Spleen (tissue), 11 donors: Measurements from ENCODE around the gene ELOB. TPM values are rescaled to one million over a fixed set of nuclear protein-coding genes. Genes with fewer than 3 reads are reported as not detected.

ENCODE experiments used
- DNase-seq: peaks from one replicate; pipeline ENCODE4 v3.0.0-alpha.2; 2020
- H3K27ac ChIP-seq, 8 donors: fragments of 200-600 bp; sonication (generic) in 7 of 8; 1 replicate in 4 of 8; 2 replicates in 4 of 8; pipeline versions ENCODE4 v1.5.0 to v1.8.0; 2016 to 2021; ENCODE audit warnings: inconsistent platforms in 4 of 8, mild to moderate bottlenecking in 4 of 8, moderate library complexity in 1 of 8
- H3K27me3 ChIP-seq, 7 donors: fragments of 200-600 bp; sonication (generic) in 6 of 7; replicated peaks in 1 of 7; 1 replicate in 4 of 7; 2 replicates in 3 of 7; pipeline versions ENCODE4 v1.5.0 to v1.8.0; 2016 to 2021; ENCODE audit warnings: inconsistent platforms in 3 of 7, mild to moderate bottlenecking in 1 of 7
- H3K36me3 ChIP-seq, 6 donors: fragments of 200-600 bp; sonication (generic) in 5 of 6; 1 replicate in 4 of 6; 2 replicates in 2 of 6; pipeline versions ENCODE4 v1.5.0 to v1.8.0; 2016 to 2021; ENCODE audit warnings: inconsistent platforms in 2 of 6
- H3K4me1 ChIP-seq, 6 donors: fragments of 200-600 bp; sonication (generic) in 5 of 6; 1 replicate in 3 of 6; 2 replicates in 3 of 6; pipeline versions ENCODE4 v1.5.0 to v1.8.0; 2016 to 2021; ENCODE audit warnings: inconsistent platforms in 3 of 6
- H3K4me3 ChIP-seq, 8 donors: fragments of 200-600 bp; sonication (generic) in 7 of 8; 1 replicate in 4 of 8; 2 replicates in 4 of 8; pipeline versions ENCODE4 v1.5.0 to v1.8.0; 2016 to 2021; ENCODE audit warnings: inconsistent platforms in 4 of 8, mild to moderate bottlenecking in 4 of 8, moderate library complexity in 2 of 8
- H3K9me3 ChIP-seq, 8 donors: fragments of 200-600 bp; sonication (generic) in 7 of 8; 1 replicate in 4 of 8; 2 replicates in 4 of 8; pipeline versions ENCODE4 v1.5.0 to v1.8.0; 2016 to 2021; ENCODE audit warnings: inconsistent platforms in 4 of 8
- POLR2A ChIP-seq, 3 donors: fragments of 450-650 bp; IDR thresholded peaks; one replicate each; pipeline ENCODE4 v1.5.1; 2017; ENCODE audit warnings: antibody characterized with exemption in 3 of 3, mild to moderate bottlenecking in 1 of 3
- POLR2AphosphoS5 ChIP-seq, 3 donors: sonication (generic); formaldehyde crosslinking; IDR thresholded peaks; one replicate each; pipeline ENCODE4 v1.5.1; 2017; ENCODE audit warnings: antibody characterized with exemption in 3 of 3
- WGBS, 5 donors: extraction: QIAGEN DNeasy Blood & Tissue Kit in 3 of 5; methylation state at CpG; one replicate each; pipeline versions ENCODE4 v1.1.5 to v1.1.7; 2013 to 2018; 5-methylcytosine and 5-hydroxymethylcytosine counted together
- intact Hi-C: fragments of 100-400 bp; cut with DNase I; formaldehyde crosslinking; loops from one replicate; pipeline ENCODE4 v1.15.0; 2023; ENCODE audit warnings: low total_unique reads
- polyA plus RNA-seq, 3 donors: library from polyadenylated mRNA; stranded (reverse); fragments of 200-250 nt; gene quantifications; one replicate each; pipeline ENCODE4 v1.2.1, GENCODE V29; 2013
- total RNA-seq, 7 donors: library from RNA; depleted of rRNA in 3 of 7; stranded (reverse); fragments of >200 nt in 3 of 7; fragmentation: NEBNext Ultra II Directional in 4 of 7; extraction: Animal tissue kit (Norgen Biotek cat#: 25700) in 4 of 7; gene quantifications; one replicate each; pipeline versions ENCODE4 v1.1.0 to v1.2.1, GENCODE V29; 2016 to 2021
- TF ChIP-seq, protein P1 (sequence below), 11 experiments: fragments of 200-600 bp in 7 of 11; fragments of 450-650 bp in 4 of 11; sonication (generic) in 4 of 11; IDR thresholded peaks in 8 of 11; conservative IDR thresholded peaks in 3 of 11; 1 replicate in 7 of 11; 2 replicates in 4 of 11; pipeline versions ENCODE4 v1.4.0 to v1.8.0; 2016 to 2021; ENCODE audit warnings: antibody characterized with exemption in 11 of 11, inconsistent platforms in 4 of 11, mild to moderate bottlenecking in 1 of 11
- donor health status: healthy with polysubstance abuse.
- donor health status: DM: no; HTN: no; CAD: no; lungs with moderate emphysema.
- donor health status: DM: no; HTN: no; CAD: no.
- donor health status: Bipolar disorder and iron deficiency.
- donor health status: healthy.
- donor health status: DM: no; HTN: no; CAD: no.
- donor health status: DM: yes; HTN: yes; CAD: no.

The ELOB gene
- total and polyA plus RNA-seq, 10 donors = 128 to 467 (median 219) TPM

GRCh38 chr16:2762711-2763110 is 14.4 kb downstream of the ELOB start:
- TF ChIP-seq, protein P1, sequence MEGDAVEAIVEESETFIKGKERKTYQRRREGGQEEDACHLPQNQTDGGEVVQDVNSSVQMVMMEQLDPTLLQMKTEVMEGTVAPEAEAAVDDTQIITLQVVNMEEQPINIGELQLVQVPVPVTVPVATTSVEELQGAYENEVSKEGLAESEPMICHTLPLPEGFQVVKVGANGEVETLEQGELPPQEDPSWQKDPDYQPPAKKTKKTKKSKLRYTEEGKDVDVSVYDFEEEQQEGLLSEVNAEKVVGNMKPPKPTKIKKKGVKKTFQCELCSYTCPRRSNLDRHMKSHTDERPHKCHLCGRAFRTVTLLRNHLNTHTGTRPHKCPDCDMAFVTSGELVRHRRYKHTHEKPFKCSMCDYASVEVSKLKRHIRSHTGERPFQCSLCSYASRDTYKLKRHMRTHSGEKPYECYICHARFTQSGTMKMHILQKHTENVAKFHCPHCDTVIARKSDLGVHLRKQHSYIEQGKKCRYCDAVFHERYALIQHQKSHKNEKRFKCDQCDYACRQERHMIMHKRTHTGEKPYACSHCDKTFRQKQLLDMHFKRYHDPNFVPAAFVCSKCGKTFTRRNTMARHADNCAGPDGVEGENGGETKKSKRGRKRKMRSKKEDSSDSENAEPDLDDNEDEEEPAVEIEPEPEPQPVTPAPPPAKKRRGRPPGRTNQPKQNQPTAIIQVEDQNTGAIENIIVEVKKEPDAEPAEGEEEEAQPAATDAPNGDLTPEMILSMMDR (IDR thresholded peaks at IDR 0.05 in 8 of 11, conservative IDR thresholded peaks at IDR 0.05 in 3 of 11) = no peak
- TF ChIP-seq POLR2AphosphoS5 (IDR thresholded peaks at IDR 0.05) (no peak), POLR2A (IDR thresholded peaks at IDR 0.05) (no peak)
- peak; percentile 43 for DNase-seq
- no peaks in the 10 kb centered on the region for H3K27me3 ChIP-seq
- no peaks in the 10 kb centered on the region for H3K9me3 ChIP-seq
- peaks cover 12 to 100% (median 100%) of the 10 kb centered on the region in 6 donors for H3K36me3 ChIP-seq
- H3K4me1 ChIP-seq = peaks cover 0 to 29% (median 8%) of the 10 kb centered on the region in 6 donors
- WGBS, 5 donors = 96 to 99% (median 98%) methylated on average over 13 of the region's 13 CpGs
- intact Hi-C loops = no loop called here
- H3K27ac ChIP-seq = no peak overlapping the region
- H3K4me3 ChIP-seq = no peak overlapping the region

DNA sequence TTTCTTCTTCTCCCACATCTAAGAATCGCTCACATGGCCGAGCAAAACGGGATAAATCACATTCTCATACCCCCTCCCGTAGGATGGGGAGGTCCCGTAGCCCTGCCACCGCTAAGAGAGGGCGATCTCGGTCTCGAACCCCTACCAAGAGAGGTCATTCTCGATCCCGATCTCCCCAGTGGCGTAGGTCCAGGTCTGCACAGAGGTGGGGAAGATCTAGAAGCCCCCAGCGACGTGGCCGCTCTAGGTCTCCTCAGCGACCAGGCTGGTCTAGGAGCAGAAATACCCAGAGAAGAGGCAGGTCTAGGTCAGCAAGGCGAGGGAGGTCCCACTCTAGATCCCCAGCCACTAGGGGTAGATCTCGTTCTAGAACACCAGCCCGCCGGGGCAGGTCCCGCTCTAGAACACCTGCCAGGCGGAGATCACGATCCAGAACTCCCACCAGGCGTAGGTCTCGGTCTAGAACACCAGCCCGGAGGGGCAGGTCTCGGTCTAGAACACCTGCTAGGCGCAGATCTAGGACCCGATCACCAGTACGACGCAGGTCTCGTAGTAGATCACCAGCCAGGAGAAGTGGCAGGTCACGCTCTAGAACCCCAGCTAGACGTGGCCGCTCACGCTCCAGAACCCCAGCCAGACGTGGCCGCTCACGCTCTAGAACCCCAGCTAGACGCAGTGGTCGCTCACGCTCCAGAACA is 15.0 kb downstream of the ELOB start:
- Histone ChIP-seq H3K9me3 (no peaks in the 10 kb centered on the region), H3K4me3 (no peak overlapping the region), H3K36me3 (peaks cover 12 to 100% (median 100%) of the 10 kb centered on the region in 6 donors), H3K27me3 (no peaks in the 10 kb centered on the region), H3K27ac (no peak overlapping the region), H3K4me1 (peaks cover 0 to 35% (median 14%) of the 10 kb centered on the region in 6 donors)
- intact Hi-C loops = no loop called here
- peak; percentile 71 for DNase-seq
- 97 to 98% (median 98%) methylated on average over 21 to 42 of the region's 42 CpGs for WGBS, 5 donors
- TF ChIP-seq POLR2A (IDR thresholded peaks at IDR 0.05) (no peak), POLR2AphosphoS5 (IDR thresholded peaks at IDR 0.05) (peak; percentile 60 to 85 (median 62))

GRCh38 chr16:2761472-2761871 is 15.6 kb downstream of the ELOB start:
- Histone ChIP-seq H3K4me3 (no peak overlapping the region), H3K9me3 (no peaks in the 10 kb centered on the region), H3K4me1 (peaks cover 4 to 41% (median 19%) of the 10 kb centered on the region in 6 donors), H3K36me3 (peaks cover 12 to 100% (median 97%) of the 10 kb centered on the region in 6 donors), H3K27me3 (no peaks in the 10 kb centered on the region), H3K27ac (no peak overlapping the region)
- WGBS, 5 donors = 92 to 99% (median 97%) methylated on average over 10 of the region's 10 CpGs
- TF ChIP-seq, protein P1 (IDR thresholded peaks at IDR 0.05 in 8 of 11, conservative IDR thresholded peaks at IDR 0.05 in 3 of 11) = no peak
- TF ChIP-seq POLR2AphosphoS5 (IDR thresholded peaks at IDR 0.05) = no peak
- no peak for TF ChIP-seq POLR2A (IDR thresholded peaks at IDR 0.05)
- peak; percentile 46 for DNase-seq
- intact Hi-C loops = no loop called here

- Histone ChIP-seq H3K36me3 (peaks cover 7 to 64% (median 56%) of the 10 kb centered on the region in 6 donors), H3K9me3 (no peaks in the 10 kb centered on the region), H3K27me3 (no peaks in the 10 kb centered on the region), H3K27ac (no peak overlapping the region), H3K4me1 (peaks cover 29 to 76% (median 52%) of the 10 kb centered on the region in 6 donors), H3K4me3 (no peak overlapping the region)
- WGBS, 5 donors = 77 to 85% (median 81%) methylated on average over 11 of the region's 11 CpGs
- DNase-seq = peak; percentile 27
- no peak for TF ChIP-seq POLR2A (IDR thresholded peaks at IDR 0.05)
- TF ChIP-seq, protein P1 (IDR thresholded peaks at IDR 0.05 in 8 of 11, conservative IDR thresholded peaks at IDR 0.05 in 3 of 11) = no peak
- TF ChIP-seq POLR2AphosphoS5 (IDR thresholded peaks at IDR 0.05) = peak in 1 of 3 donors; percentile 13
- intact Hi-C loops = no loop called here
Observed at GRCh38 chr16:2757344-2757743, 19.7 kb downstream of the ELOB start.
